ENCODE results near the gene CCDC127.

The CCDC127 gene

GRCh38 chr5:191949-192690 is 25.8 kb downstream of the CCDC127 start (continued):
- no peak for TF ChIP-seq POU6F1 (CRISPR knock-in tag; IDR thresholded peaks at IDR 0.05; ENCODE audit: borderline replicate concordance, low read depth)

GRCh38 chr5:191036-191948 is 26.7 kb downstream of the CCDC127 start, which contains the start of gene LRRC14B:
TSS of gene LRRC14B (plus strand) at chr5:191495. CDS start at chr5:191539, 44 bp downstream.
- TF ChIP-seq ESRRG (CRISPR knock-in tag; IDR thresholded peaks at IDR 0.05) = no peak
- TF ChIP-seq ZNF70 (CRISPR knock-in tag; IDR thresholded peaks at IDR 0.05) = no peak
- no peak for TF ChIP-seq CSRNP3 (CRISPR knock-in tag; IDR thresholded peaks at IDR 0.05)
- no peak for TF ChIP-seq ARNTL (CRISPR knock-in tag; IDR thresholded peaks at IDR 0.05; ENCODE audit: borderline replicate concordance, low read depth)
- TF ChIP-seq ZFP3 (CRISPR knock-in tag; IDR thresholded peaks at IDR 0.05) = no peak
- no peak for TF ChIP-seq ZNF565 (CRISPR knock-in tag; conservative IDR thresholded peaks at IDR 0.05; ENCODE audit: low read depth)
- no peak for TF ChIP-seq RARB (CRISPR knock-in tag; IDR thresholded peaks at IDR 0.05)
- TF ChIP-seq CREB5 (CRISPR knock-in tag; IDR thresholded peaks at IDR 0.05; ENCODE audit: low read depth) = no peak
- no peak for TF ChIP-seq GLIS3 (CRISPR knock-in tag; IDR thresholded peaks at IDR 0.05)
- TF ChIP-seq PATZ1 (CRISPR knock-in tag; IDR thresholded peaks at IDR 0.05; ENCODE audit: borderline replicate concordance) = no peak
- ATAC-seq = no peak

GRCh38 chr5:190366-191035 is 27.5 kb downstream of the CCDC127 start:
- ATAC-seq = no peak
- TF ChIP-seq ZC3H10 (CRISPR knock-in tag; IDR thresholded peaks at IDR 0.05) = no peak
- TF ChIP-seq BACH2 (CRISPR knock-in tag; IDR thresholded peaks at IDR 0.05; ENCODE audit: borderline replicate concordance) = no peak
- no peak for TF ChIP-seq TOX (CRISPR knock-in tag; IDR thresholded peaks at IDR 0.05; ENCODE audit: borderline replicate concordance)
- no peak for TF ChIP-seq CSDC2 (CRISPR knock-in tag; IDR thresholded peaks at IDR 0.05)
- TF ChIP-seq ZNF70 (CRISPR knock-in tag; IDR thresholded peaks at IDR 0.05) = no peak
- TF ChIP-seq TSHZ2 (CRISPR knock-in tag; IDR thresholded peaks at IDR 0.05) = no peak
- no peak for TF ChIP-seq ISL1 (CRISPR knock-in tag; IDR thresholded peaks at IDR 0.05)
- no peak for TF ChIP-seq ZFP3 (CRISPR knock-in tag; IDR thresholded peaks at IDR 0.05)
- no peak for TF ChIP-seq ESRRG (CRISPR knock-in tag; IDR thresholded peaks at IDR 0.05)
- TF ChIP-seq CREB5 (CRISPR knock-in tag; IDR thresholded peaks at IDR 0.05; ENCODE audit: low read depth) = no peak
- no peak for TF ChIP-seq CSRNP3 (CRISPR knock-in tag; IDR thresholded peaks at IDR 0.05)
- TF ChIP-seq OSR1 (CRISPR knock-in tag; IDR thresholded peaks at IDR 0.05) = no peak
- no peak for TF ChIP-seq ARNTL (CRISPR knock-in tag; IDR thresholded peaks at IDR 0.05; ENCODE audit: borderline replicate concordance, low read depth)
- no peak for TF ChIP-seq ZFP30 (CRISPR knock-in tag; IDR thresholded peaks at IDR 0.05)
- TF ChIP-seq GLIS3 (CRISPR knock-in tag; IDR thresholded peaks at IDR 0.05) = no peak
- no peak for TF ChIP-seq ZNF8 (CRISPR knock-in tag; IDR thresholded peaks at IDR 0.05)
